SU-DHL-6 (cell line): Measurements from ENCODE around the gene RPL10A.

Experiments
- EZH2phosphoT487 ChIP-seq: fragments of 200-600 bp; sonication (generic), shearing (Covaris generic); conservative IDR thresholded peaks from 2 replicates; pipeline ENCODE4 v1.6.1; 2018; ENCODE audit warnings: mild to moderate bottlenecking, antibody characterized with exemption, low read length, moderate library complexity, mixed read lengths
- TF ChIP-seq, protein P1 (sequence below): fragments of 200-600 bp; sonication (generic); IDR thresholded peaks from one replicate; pipeline ENCODE4 v1.5.1; 2017; ENCODE audit warnings: antibody characterized with exemption, mild to moderate bottlenecking, low read length, moderate library complexity; ENCODE audit not compliant: insufficient read depth, poor library complexity, severe bottlenecking

DNA sequence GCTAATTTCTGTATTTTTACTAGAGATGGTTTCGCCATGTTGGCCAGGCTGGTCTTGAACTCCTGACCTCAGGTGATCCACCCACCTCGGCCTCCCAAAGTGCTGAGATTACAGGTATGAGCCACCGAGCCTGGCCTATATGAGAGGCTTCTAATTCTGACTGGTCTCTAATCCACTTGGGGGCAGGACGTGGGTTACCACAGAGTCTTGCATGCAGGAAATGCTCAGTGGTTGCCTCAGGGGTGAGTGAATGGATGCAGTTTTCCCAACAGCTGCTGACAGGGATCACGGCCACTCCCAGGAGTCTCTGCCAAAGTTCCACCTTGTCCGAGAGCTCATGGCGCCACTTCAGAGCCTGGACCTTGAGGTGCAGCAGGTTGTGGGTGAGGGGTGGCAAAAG lies 22.5 kb upstream of the RPL10A start:
- TF ChIP-seq, protein P1, sequence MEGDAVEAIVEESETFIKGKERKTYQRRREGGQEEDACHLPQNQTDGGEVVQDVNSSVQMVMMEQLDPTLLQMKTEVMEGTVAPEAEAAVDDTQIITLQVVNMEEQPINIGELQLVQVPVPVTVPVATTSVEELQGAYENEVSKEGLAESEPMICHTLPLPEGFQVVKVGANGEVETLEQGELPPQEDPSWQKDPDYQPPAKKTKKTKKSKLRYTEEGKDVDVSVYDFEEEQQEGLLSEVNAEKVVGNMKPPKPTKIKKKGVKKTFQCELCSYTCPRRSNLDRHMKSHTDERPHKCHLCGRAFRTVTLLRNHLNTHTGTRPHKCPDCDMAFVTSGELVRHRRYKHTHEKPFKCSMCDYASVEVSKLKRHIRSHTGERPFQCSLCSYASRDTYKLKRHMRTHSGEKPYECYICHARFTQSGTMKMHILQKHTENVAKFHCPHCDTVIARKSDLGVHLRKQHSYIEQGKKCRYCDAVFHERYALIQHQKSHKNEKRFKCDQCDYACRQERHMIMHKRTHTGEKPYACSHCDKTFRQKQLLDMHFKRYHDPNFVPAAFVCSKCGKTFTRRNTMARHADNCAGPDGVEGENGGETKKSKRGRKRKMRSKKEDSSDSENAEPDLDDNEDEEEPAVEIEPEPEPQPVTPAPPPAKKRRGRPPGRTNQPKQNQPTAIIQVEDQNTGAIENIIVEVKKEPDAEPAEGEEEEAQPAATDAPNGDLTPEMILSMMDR: no peak
- TF ChIP-seq EZH2phosphoT487: no peak
